Measurements from ENCODE around the gene SIAH3. TPM values are rescaled to one million over a fixed set of nuclear protein-coding genes. Genes with fewer than 3 reads are reported as not detected.

The SIAH3 gene
- total and polyA plus RNA-seq, 10 of the 15 experiments (the other 5 are each of a cell fraction or from before 2014, with no cell fraction given): not detected

DNA sequence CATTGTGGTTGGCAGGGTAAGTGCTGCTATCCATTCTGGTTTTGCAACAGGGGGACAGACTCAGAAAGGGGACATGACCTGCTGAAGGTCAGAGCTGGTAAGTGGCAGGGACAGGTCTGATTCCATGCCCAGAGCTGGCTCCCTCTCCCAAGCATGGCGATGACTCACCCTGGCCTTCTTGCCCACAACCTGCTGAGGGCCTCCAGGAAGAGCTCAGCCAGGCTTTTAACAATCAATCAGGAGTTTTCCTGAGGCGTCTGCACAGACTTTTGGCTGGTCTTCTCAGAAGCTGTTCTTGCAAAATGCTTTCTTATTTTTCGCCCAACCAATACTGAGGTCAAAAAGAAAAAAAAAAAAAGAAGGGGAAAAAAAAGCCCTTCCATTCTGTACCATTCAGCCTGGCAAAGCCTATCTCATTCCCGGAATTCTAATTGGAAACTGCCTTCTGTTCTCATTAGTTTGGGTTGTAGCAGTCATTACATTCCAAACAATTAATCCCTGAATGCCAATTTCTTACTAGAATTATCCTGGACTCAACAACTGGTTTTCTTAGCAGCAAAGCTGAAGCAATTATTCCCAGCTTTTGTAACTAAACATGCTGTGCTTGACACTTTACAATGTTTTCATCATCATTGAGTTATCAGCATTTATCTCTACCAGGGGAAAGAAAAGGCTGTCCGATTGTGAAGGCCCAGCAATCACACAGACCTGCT, 17.7 kb downstream of the SIAH3 start:
- Histone ChIP-seq H4K20me1 (ENCODE audit: control insufficient read depth, insufficient read depth) (no peaks in the 10 kb centered on the region; the same call in 1 of the 2 replicates), H3K79me2 (ENCODE audit: control insufficient read depth, insufficient read depth, low read length) (no peaks in the 10 kb centered on the region), H3K4me1 (ENCODE audit: control insufficient read depth, insufficient read depth, low read length) (no peaks in the 10 kb centered on the region), H3K4me2 (ENCODE audit: control insufficient read depth, insufficient read depth) (no peak overlapping the region), H3K27me3 (replicated peaks in 1 of 2; ENCODE audit: control insufficient read depth in 2 of 2, insufficient read depth in 2 of 2, low read length in 1 of 2) (no peaks in the 10 kb centered on the region; a peak in 2 of 4 replicates), H3K27ac (ENCODE audit: control insufficient read depth, insufficient read depth) (no peak overlapping the region), H2AFZ (ENCODE audit: control insufficient read depth, low read depth, low read length) (no peak overlapping the region), H3K4me3 (no peak overlapping the region), H3K9me3 (replicated peaks; ENCODE audit: control insufficient read depth, insufficient read depth, low read length) (no peaks in the 10 kb centered on the region), H3K9ac (ENCODE audit: control insufficient read depth, insufficient read depth, low read length) (no peak overlapping the region), H3K36me3 (ENCODE audit: control insufficient read depth in 2 of 2, insufficient read depth in 2 of 2, low read length in 1 of 2) (no peaks in the 10 kb centered on the region)
- POLR2A ChIA-PET: no interaction called here
- in situ Hi-C loops (cut with MboI): no loop called here
- FAIRE-seq (peak; percentile 35), ATAC-seq (no peak), DNase-seq (ENCODE audit: low read depth, low spot score) (no peak)
- CTCF ChIA-PET: interaction anchor here (1.6 kb wide), 1 partner anchor 10 kb away, joined by 5 read pairs; no protein-coding TSS in a partner anchor
- intact Hi-C loops (cut with micrococcal nuclease; ENCODE audit: unreplicated experiment): no loop called here
- BruUV-seq (replicated peaks): no TSS peak
- 3% methylated on average over 5 of the region's 5 CpGs for WGBS (ENCODE audit: insufficient coverage, insufficient replicate concordance, low lambda C conversion rate, missing lambda C conversion rate)
- SMC1A ChIA-PET (ENCODE audit: uncharacterized antibody, unreplicated experiment): interaction anchor here (1.0 to 1.1 kb wide), 2 partner anchors 9 to 42 kb away, joined by 3 to 5 read pairs; no protein-coding TSS in a partner anchor
- RAD21 ChIA-PET (ENCODE audit: unreplicated experiment): no interaction called here
- TF ChIP-seq FOXK2 (IDR thresholded peaks at IDR 0.05) (no peak), ZNF217 (IDR thresholded peaks at IDR 0.05) (no peak), ZNF384 (IDR thresholded peaks at IDR 0.05; ENCODE audit: borderline replicate concordance, low read depth, low read length) (no peak), FOXM1 (IDR thresholded peaks at IDR 0.05; ENCODE audit: low read depth, low read length) (no peak), BMI1 (IDR thresholded peaks at IDR 0.05; ENCODE audit: borderline replicate concordance) (no peak), GABPA (IDR thresholded peaks at IDR 0.05; ENCODE audit: low read depth) (no peak), SIX5 (IDR thresholded peaks at IDR 0.05; ENCODE audit: low read depth, low read length, severe bottlenecking) (no peak), DPF2 (IDR thresholded peaks at IDR 0.05) (no peak), EZH2 (IDR thresholded peaks at IDR 0.05; ENCODE audit: borderline replicate concordance, control insufficient read depth, low read depth, low read length) (no peak), SUPT20H (IDR thresholded peaks at IDR 0.05; ENCODE audit: borderline replicate concordance, control insufficient read depth, low read depth, low read length) (no peak), CEBPB (IDR thresholded peaks at IDR 0.05; ENCODE audit: borderline replicate concordance in 1 of 2, low read depth in 2 of 2, low read length in 2 of 2) (no peak), CBX5 (IDR thresholded peaks at IDR 0.05; ENCODE audit: low read depth) (no peak), NRF1 (conservative IDR thresholded peaks at IDR 0.05; ENCODE audit: low read depth, low read length) (no peak), NFYB (IDR thresholded peaks at IDR 0.05; ENCODE audit: insufficient read depth, low read depth, low read length) (no peak)
- TF ChIP-seq, protein P1, sequence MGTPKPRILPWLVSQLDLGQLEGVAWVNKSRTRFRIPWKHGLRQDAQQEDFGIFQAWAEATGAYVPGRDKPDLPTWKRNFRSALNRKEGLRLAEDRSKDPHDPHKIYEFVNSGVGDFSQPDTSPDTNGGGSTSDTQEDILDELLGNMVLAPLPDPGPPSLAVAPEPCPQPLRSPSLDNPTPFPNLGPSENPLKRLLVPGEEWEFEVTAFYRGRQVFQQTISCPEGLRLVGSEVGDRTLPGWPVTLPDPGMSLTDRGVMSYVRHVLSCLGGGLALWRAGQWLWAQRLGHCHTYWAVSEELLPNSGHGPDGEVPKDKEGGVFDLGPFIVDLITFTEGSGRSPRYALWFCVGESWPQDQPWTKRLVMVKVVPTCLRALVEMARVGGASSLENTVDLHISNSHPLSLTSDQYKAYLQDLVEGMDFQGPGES (IDR thresholded peaks at IDR 0.05): no peak
- TF ChIP-seq, protein P2, sequence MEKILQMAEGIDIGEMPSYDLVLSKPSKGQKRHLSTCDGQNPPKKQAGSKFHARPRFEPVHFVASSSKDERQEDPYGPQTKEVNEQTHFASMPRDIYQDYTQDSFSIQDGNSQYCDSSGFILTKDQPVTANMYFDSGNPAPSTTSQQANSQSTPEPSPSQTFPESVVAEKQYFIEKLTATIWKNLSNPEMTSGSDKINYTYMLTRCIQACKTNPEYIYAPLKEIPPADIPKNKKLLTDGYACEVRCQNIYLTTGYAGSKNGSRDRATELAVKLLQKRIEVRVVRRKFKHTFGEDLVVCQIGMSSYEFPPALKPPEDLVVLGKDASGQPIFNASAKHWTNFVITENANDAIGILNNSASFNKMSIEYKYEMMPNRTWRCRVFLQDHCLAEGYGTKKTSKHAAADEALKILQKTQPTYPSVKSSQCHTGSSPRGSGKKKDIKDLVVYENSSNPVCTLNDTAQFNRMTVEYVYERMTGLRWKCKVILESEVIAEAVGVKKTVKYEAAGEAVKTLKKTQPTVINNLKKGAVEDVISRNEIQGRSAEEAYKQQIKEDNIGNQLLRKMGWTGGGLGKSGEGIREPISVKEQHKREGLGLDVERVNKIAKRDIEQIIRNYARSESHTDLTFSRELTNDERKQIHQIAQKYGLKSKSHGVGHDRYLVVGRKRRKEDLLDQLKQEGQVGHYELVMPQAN (conservative IDR thresholded peaks at IDR 0.05): no peak
- TF ChIP-seq, protein P3, sequence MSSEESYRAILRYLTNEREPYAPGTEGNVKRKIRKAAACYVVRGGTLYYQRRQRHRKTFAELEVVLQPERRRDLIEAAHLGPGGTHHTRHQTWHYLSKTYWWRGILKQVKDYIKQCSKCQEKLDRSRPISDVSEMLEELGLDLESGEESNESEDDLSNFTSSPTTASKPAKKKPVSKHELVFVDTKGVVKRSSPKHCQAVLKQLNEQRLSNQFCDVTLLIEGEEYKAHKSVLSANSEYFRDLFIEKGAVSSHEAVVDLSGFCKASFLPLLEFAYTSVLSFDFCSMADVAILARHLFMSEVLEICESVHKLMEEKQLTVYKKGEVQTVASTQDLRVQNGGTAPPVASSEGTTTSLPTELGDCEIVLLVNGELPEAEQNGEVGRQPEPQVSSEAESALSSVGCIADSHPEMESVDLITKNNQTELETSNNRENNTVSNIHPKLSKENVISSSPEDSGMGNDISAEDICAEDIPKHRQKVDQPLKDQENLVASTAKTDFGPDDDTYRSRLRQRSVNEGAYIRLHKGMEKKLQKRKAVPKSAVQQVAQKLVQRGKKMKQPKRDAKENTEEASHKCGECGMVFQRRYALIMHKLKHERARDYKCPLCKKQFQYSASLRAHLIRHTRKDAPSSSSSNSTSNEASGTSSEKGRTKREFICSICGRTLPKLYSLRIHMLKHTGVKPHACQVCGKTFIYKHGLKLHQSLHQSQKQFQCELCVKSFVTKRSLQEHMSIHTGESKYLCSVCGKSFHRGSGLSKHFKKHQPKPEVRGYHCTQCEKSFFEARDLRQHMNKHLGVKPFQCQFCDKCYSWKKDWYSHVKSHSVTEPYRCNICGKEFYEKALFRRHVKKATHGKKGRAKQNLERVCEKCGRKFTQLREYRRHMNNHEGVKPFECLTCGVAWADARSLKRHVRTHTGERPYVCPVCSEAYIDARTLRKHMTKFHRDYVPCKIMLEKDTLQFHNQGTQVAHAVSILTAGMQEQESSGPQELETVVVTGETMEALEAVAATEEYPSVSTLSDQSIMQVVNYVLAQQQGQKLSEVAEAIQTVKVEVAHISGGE (CRISPR knock-in tag; IDR thresholded peaks at IDR 0.05): no peak

Measured in GM12878 (cell line).